Natural killer cell (primary cell): Measurements from ENCODE around the gene AHNAK2. TPM values are rescaled to one million over a fixed set of nuclear protein-coding genes. Genes with fewer than 3 reads are reported as not detected.
"Not testable (repeated sequence)": the region's sequence is repeated elsewhere in the genome, so short reads cannot be mapped to it uniquely, and the experiment has no call there.

ENCODE experiments used
- ATAC-seq, 3 donors: fragments of 150-1000 bp in 2 of 3; fragments of 200-7000 bp in 1 of 3; cut with Tn5 transposase; 1 replicate in 1 of 3; 2 replicates in 2 of 3; pipeline ENCODE4 v1.10.0; 2021; ENCODE audit warnings: mild to moderate bottlenecking in 2 of 3, moderate library complexity in 2 of 3
- DNase-seq, 2 donors: peaks; one replicate each; pipeline versions ENCODE4 v3.0.0 to v3.0.0-alpha.2; 2013 to 2021; ENCODE audit warnings: mixed read lengths in 1 of 2
- H3K27ac ChIP-seq: one replicate; pipeline ENCODE4 v1.5.1; 2013; ENCODE audit warnings: mild to moderate bottlenecking, low read length
- H3K27me3 ChIP-seq: one replicate; pipeline ENCODE4 v1.6.1; 2013; ENCODE audit warnings: low read length; ENCODE audit not compliant: control insufficient read depth, insufficient read depth
- H3K36me3 ChIP-seq: one replicate; pipeline ENCODE4 v1.6.1; 2013; ENCODE audit warnings: low read length; ENCODE audit not compliant: control insufficient read depth, insufficient read depth
- H3K4me1 ChIP-seq: one replicate; pipeline ENCODE4 v1.6.1; 2013; ENCODE audit warnings: low read length; ENCODE audit not compliant: control insufficient read depth, insufficient read depth
- H3K4me3 ChIP-seq: one replicate; pipeline ENCODE4 v1.5.1; 2013; ENCODE audit warnings: low read length
- H3K9me3 ChIP-seq: one replicate; pipeline ENCODE4 v1.6.1; 2013; ENCODE audit warnings: low read length; ENCODE audit not compliant: control insufficient read depth, insufficient read depth
- H3K27ac Mint-ChIP-seq, 2 donors: one replicate each; pipeline ENCODE4 v1.8.0; 2022; ENCODE audit warnings: mild to moderate bottlenecking in 2 of 2, mixed read lengths in 2 of 2, moderate library complexity in 1 of 2
- H3K27me3 Mint-ChIP-seq, 2 donors: one replicate each; pipeline ENCODE4 v1.8.0; 2022; ENCODE audit warnings: low read depth in 2 of 2, mixed read lengths in 2 of 2
- H3K36me3 Mint-ChIP-seq: one replicate; pipeline ENCODE4 v1.8.0; 2022; ENCODE audit warnings: mixed read lengths
- H3K4me1 Mint-ChIP-seq, 2 donors: one replicate each; pipeline ENCODE4 v1.8.0; 2022; ENCODE audit warnings: mixed read lengths in 2 of 2
- H3K4me3 Mint-ChIP-seq: one replicate; pipeline ENCODE4 v1.8.0; 2022; ENCODE audit warnings: mild to moderate bottlenecking, moderate library complexity, mixed read lengths
- H3K9me3 Mint-ChIP-seq, 2 donors: one replicate each; pipeline ENCODE4 v1.8.0; 2022; ENCODE audit warnings: mixed read lengths in 2 of 2
- WGBS: methylation state at CpG from one replicate; pipeline ENCODE4 v1.1.7; 2013; ENCODE audit warnings: missing lambda C conversion rate; ENCODE audit not compliant: insufficient coverage; 5-methylcytosine and 5-hydroxymethylcytosine counted together
- intact Hi-C: fragments of 100-400 bp; cut with micrococcal nuclease; formaldehyde crosslinking; loops from one replicate; pipeline ENCODE4 v1.14.2; 2022
- total RNA-seq, 4 donors: library from RNA; stranded (reverse); fragments of 120-200 nt in 1 of 4; gene quantifications; one replicate each; pipeline versions ENCODE4 v1.2.3 to v1.2.4, GENCODE V29; 2013 to 2022
- TF ChIP-seq, protein P1 (sequence below): fragments of 200-600 bp; IDR thresholded peaks from one replicate; pipeline ENCODE4 v1.8.0; 2022; ENCODE audit warnings: antibody characterized with exemption

The AHNAK2 gene
- total RNA-seq, 3 donors from 2014 or later (not counting 1 experiment from before 2014, with no cell fraction given): 0.05 TPM; not detected in 2

GRCh38 chr14:104945266-104945665, 32.9 kb downstream of the AHNAK2 start:
- H3K4me1 ChIP-seq, H3K36me3 Mint-ChIP-seq, H3K9me3 Mint-ChIP-seq, H3K9me3 ChIP-seq, H3K27ac ChIP-seq, H3K4me1 Mint-ChIP-seq, H3K4me3 Mint-ChIP-seq, H3K4me3 ChIP-seq, H3K27me3 Mint-ChIP-seq, intact Hi-C loops, DNase-seq, H3K27me3 ChIP-seq, H3K27ac Mint-ChIP-seq, H3K36me3 ChIP-seq, ATAC-seq: not testable (repeated sequence)
- 86% methylated on average over 20 of the region's 20 CpGs for WGBS

DNA sequence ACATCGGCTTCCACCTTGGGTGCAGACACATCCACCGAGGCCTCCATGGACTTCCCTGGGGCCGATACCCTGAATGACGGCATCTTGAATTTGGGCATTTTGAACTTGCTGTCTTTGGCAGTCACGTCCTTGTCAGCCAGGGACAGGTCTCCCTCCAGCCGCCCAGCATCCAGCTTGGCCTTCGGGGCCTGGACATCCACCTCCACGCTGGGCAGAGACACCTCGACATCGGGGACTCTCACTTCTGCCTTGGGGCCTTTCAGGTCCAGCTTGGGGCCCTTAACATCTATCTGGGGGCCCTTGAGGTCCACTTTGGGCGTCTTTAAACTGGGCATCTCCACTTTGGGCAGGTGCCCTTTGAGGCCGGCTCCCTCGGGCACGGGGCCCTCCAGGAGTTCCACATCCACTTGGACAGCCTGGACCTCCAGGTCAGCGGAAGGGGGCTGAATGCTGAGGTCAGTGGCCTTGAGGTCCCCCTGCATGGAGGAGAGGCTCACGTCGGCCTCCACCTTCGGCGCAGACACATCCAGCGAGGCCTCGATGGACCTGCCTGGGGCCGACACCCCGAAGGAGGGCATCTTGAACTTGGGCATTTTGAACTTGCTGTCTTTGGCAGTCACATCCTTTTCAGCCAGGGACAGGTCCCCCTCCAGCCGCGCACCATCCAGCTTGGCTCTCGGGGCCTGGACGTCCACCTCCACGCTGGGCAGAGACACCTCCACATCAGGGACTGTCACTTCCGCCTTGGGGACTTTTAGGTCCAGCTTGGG, 33.6 kb downstream of the AHNAK2 start:
- H3K27me3 ChIP-seq, H3K4me1 Mint-ChIP-seq, H3K9me3 ChIP-seq, H3K4me1 ChIP-seq, H3K36me3 ChIP-seq, H3K9me3 Mint-ChIP-seq, H3K27ac Mint-ChIP-seq, H3K27ac ChIP-seq, ATAC-seq, H3K4me3 ChIP-seq, H3K4me3 Mint-ChIP-seq, intact Hi-C loops, H3K36me3 Mint-ChIP-seq, DNase-seq: not testable (repeated sequence)
- WGBS: 91% methylated on average over 29 of the region's 29 CpGs
- H3K27me3 Mint-ChIP-seq: peaks cover 0 to 11% of the 10 kb centered on the region in 2 donors

GRCh38 chr14:104944016-104944308, 34.2 kb downstream of the AHNAK2 start:
- H3K4me1 Mint-ChIP-seq, H3K9me3 Mint-ChIP-seq, H3K27ac Mint-ChIP-seq, H3K4me1 ChIP-seq, intact Hi-C loops, DNase-seq, H3K27ac ChIP-seq, ATAC-seq, H3K9me3 ChIP-seq, H3K4me3 ChIP-seq, H3K4me3 Mint-ChIP-seq, H3K36me3 Mint-ChIP-seq, H3K27me3 ChIP-seq, H3K36me3 ChIP-seq: not testable (repeated sequence)
- 77% methylated on average over 6 of the region's 6 CpGs for WGBS
- peaks cover 0 to 11% of the 10 kb centered on the region in 2 donors for H3K27me3 Mint-ChIP-seq

DNA sequence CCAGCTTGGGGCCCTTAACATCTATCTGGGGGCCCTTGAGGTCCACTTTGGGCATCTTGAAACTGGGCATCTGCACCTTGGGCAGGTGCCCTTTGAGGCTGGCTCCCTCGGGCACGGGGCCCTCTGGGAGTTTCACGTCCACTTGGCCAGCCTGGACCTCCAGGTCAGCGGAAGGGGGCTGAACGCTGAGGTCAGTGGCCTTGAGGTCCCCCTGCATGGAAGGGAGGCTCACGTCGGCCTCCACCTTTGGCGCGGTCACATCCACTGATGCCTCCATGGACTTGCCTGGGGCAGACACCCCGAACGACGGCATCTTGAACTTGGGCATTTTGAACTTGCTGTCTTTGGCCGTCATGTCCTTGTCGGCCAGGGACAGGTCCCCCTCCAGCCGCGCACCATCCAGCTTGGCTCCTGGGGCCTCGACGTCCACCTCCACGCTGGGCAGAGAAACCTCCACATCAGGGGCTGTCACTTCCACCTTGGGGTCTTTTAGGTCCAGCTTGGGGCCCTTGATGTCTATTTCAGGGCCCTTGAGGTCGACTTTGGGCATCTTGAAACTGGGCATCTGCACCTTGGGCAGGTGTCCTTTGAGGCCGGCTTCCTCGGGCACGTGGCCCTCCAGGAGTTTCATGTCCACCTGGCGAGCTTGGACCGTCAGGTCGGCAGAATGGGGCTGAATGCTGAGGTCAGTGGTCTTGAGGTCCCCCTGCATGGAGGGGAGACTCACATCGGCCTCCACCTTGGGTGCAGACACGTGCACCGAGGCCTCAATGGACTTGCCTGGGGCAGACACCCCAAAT, 34.8 kb downstream of the AHNAK2 start:
- H3K4me3 ChIP-seq, H3K27me3 ChIP-seq, intact Hi-C loops, H3K9me3 Mint-ChIP-seq, DNase-seq, H3K9me3 ChIP-seq, ATAC-seq, H3K4me3 Mint-ChIP-seq, H3K4me1 Mint-ChIP-seq, H3K27ac Mint-ChIP-seq, H3K36me3 Mint-ChIP-seq, H3K36me3 ChIP-seq, H3K4me1 ChIP-seq, H3K27ac ChIP-seq: not testable (repeated sequence)
- H3K27me3 Mint-ChIP-seq: peaks cover 0 to 15% of the 10 kb centered on the region in 2 donors
- WGBS: 90% methylated on average over 29 of the region's 29 CpGs

- 94% methylated on average over 16 of the region's 16 CpGs for WGBS
- Mint-ChIP-seq H3K4me1 (no peaks in the 10 kb centered on the region), H3K36me3 (no peaks in the 10 kb centered on the region), H3K27ac (no peak overlapping the region), H3K9me3 (no peaks in the 10 kb centered on the region), H3K4me3 (no peak overlapping the region), H3K27me3 (peaks cover 3 to 23% of the 10 kb centered on the region in 2 donors)
- no peak for DNase-seq
- no peak for ATAC-seq
- Histone ChIP-seq H3K4me1 (no peaks in the 10 kb centered on the region), H3K27ac (no peak overlapping the region), H3K36me3 (no peaks in the 10 kb centered on the region), H3K27me3 (no peaks in the 10 kb centered on the region), H3K9me3 (no peaks in the 10 kb centered on the region), H3K4me3 (no peak overlapping the region)
- intact Hi-C loops: no loop called here
- TF ChIP-seq, protein P1, sequence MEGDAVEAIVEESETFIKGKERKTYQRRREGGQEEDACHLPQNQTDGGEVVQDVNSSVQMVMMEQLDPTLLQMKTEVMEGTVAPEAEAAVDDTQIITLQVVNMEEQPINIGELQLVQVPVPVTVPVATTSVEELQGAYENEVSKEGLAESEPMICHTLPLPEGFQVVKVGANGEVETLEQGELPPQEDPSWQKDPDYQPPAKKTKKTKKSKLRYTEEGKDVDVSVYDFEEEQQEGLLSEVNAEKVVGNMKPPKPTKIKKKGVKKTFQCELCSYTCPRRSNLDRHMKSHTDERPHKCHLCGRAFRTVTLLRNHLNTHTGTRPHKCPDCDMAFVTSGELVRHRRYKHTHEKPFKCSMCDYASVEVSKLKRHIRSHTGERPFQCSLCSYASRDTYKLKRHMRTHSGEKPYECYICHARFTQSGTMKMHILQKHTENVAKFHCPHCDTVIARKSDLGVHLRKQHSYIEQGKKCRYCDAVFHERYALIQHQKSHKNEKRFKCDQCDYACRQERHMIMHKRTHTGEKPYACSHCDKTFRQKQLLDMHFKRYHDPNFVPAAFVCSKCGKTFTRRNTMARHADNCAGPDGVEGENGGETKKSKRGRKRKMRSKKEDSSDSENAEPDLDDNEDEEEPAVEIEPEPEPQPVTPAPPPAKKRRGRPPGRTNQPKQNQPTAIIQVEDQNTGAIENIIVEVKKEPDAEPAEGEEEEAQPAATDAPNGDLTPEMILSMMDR: no peak
These were observed 35.6 kb downstream of the AHNAK2 start for GRCh38 chr14:104942586-104942985.
